Uterus (tissue), 4 donors: ENCODE results near the gene C1orf87. TPM values are rescaled to one million over a fixed set of nuclear protein-coding genes. Genes with fewer than 3 reads are reported as not detected.
A peak's percentile ranks its signal among the peaks of the same experiment; 100 is the strongest.

Source experiments
- DNase-seq, 2 donors: peaks; one replicate each; pipeline ENCODE4 v3.0.0-alpha.2; 2019 to 2020
- H3K27ac ChIP-seq, 2 donors: fragments of 200-600 bp; sonication (generic); 1 replicate in 1 of 2; 2 replicates in 1 of 2; pipeline ENCODE4 v1.5.1; 2016 to 2018
- H3K27me3 ChIP-seq, 2 donors: fragments of 200-600 bp; sonication (generic); one replicate each; pipeline ENCODE4 v1.5.1; 2018 to 2019; ENCODE audit warnings: control low read depth in 1 of 2
- H3K36me3 ChIP-seq, 2 donors: fragments of 200-600 bp; sonication (generic); one replicate each; pipeline ENCODE4 v1.5.1; 2019; ENCODE audit warnings: control low read depth in 1 of 2
- H3K4me1 ChIP-seq, 2 donors: fragments of 200-600 bp; sonication (generic); one replicate each; pipeline ENCODE4 v1.5.1; 2018 to 2019; ENCODE audit warnings: control low read depth in 1 of 2
- H3K4me3 ChIP-seq, 2 donors: fragments of 200-600 bp; sonication (generic); 1 replicate in 1 of 2; 2 replicates in 1 of 2; pipeline ENCODE4 v1.5.1; 2018 to 2019; ENCODE audit warnings: mild to moderate bottlenecking in 1 of 2
- H3K9me3 ChIP-seq, 2 donors: fragments of 200-600 bp; sonication (generic); one replicate each; pipeline ENCODE4 v1.5.1; 2019; ENCODE audit warnings: control low read depth in 1 of 2
- POLR2A ChIP-seq, 2 donors: fragments of 450-650 bp; IDR thresholded peaks; one replicate each; pipeline ENCODE4 v1.6.1; 2016; ENCODE audit warnings: antibody characterized with exemption in 2 of 2, mild to moderate bottlenecking in 1 of 2, moderate library complexity in 1 of 2
- intact Hi-C: fragments of 100-400 bp; cut with DNase I; formaldehyde crosslinking; loops from one replicate; pipeline ENCODE4 v1.15.1; 2023; ENCODE audit warnings: low total_unique reads
- total RNA-seq, 4 donors: library from RNA; depleted of rRNA in 3 of 4; stranded (reverse); fragments of >200 nt in 3 of 4; gene quantifications; one replicate each; pipeline versions ENCODE4 v1.1.0 to v1.2.4, GENCODE V29; 2014 to 2023
- TF ChIP-seq, protein P1 (sequence below), 4 experiments: fragments of 200-600 bp in 2 of 4; fragments of 450-650 bp in 2 of 4; sonication (generic) in 2 of 4; IDR thresholded peaks; one replicate each; pipeline ENCODE4 v1.5.1; 2016 to 2019; ENCODE audit warnings: antibody characterized with exemption in 4 of 4, mild to moderate bottlenecking in 2 of 4, moderate library complexity in 1 of 4
- donor health status: DM: yes; HTN: yes; CAD: no.

Gene C1orf87
- total RNA-seq, 4 donors from 2014 or later, result 0.18 to 1.9 TPM; not detected in 2

DNA sequence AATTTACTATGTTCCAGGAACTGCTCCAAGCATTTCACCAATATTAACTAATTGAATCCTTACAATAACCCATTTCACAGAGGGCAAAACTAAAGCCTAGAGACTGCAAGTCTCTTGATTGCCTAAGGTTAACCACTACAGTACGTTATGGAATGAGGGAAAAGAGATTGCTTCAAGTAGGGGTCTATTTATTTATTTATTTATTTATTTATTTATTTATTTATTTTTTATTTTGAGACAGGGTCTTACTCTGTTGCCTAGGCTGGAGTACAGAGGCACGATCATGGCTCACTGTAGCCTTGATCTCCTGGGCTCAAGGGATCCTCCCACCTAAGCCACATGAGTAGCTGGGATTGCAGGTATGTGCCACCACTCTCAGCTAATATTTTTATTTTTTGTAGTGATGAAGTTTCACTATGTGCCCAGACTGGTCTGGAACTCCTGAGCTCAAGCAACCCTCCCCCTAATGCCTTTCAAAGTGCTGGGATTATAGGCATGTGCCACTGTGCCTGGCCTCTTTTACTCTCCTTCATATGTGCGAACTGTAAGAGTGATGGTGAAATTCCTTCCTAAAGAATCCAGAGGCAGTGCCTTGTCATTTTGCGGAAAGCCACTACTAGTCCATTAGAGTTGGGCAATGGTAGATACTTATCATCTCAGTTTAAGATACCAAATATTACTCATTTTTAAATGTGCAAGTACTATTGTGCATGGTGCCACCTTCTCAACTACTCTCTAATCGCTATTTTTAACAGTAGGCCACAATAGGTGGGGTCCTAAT lies 81.3 kb downstream of the C1orf87 start:
- no peaks in the 10 kb centered on the region for H3K36me3 ChIP-seq
- intact Hi-C loops, result no loop called here
- H3K9me3 ChIP-seq, result no peaks in the 10 kb centered on the region
- no peak for DNase-seq
- H3K4me1 ChIP-seq, result no peaks in the 10 kb centered on the region
- no peaks in the 10 kb centered on the region for H3K27me3 ChIP-seq
- no peak overlapping the region for H3K27ac ChIP-seq
- no peak overlapping the region for H3K4me3 ChIP-seq
- TF ChIP-seq, protein P1, sequence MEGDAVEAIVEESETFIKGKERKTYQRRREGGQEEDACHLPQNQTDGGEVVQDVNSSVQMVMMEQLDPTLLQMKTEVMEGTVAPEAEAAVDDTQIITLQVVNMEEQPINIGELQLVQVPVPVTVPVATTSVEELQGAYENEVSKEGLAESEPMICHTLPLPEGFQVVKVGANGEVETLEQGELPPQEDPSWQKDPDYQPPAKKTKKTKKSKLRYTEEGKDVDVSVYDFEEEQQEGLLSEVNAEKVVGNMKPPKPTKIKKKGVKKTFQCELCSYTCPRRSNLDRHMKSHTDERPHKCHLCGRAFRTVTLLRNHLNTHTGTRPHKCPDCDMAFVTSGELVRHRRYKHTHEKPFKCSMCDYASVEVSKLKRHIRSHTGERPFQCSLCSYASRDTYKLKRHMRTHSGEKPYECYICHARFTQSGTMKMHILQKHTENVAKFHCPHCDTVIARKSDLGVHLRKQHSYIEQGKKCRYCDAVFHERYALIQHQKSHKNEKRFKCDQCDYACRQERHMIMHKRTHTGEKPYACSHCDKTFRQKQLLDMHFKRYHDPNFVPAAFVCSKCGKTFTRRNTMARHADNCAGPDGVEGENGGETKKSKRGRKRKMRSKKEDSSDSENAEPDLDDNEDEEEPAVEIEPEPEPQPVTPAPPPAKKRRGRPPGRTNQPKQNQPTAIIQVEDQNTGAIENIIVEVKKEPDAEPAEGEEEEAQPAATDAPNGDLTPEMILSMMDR (IDR thresholded peaks at IDR 0.05), result no peak
- TF ChIP-seq POLR2A (IDR thresholded peaks at IDR 0.05), result no peak

DNA sequence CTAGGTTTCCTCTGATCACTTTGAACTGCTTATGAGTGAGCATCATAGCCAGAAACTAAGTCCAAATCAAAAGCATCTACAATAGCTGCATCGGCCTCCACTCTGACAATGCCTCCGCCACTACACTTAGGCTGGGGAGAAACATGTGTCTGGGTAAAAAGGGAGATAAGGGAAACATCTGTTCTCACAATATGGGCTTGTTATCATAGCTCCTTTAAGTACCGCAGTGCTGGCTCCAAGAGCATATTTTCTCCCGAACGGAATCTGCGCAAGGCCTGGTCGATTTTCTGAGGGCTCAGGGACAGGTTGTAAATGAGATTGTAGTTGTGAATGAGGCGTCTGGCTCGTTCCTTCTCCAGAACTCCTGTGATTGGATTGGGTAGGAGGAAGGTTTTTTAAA lies 83.1 kb downstream of the C1orf87 start:
- TF ChIP-seq, protein P1 (IDR thresholded peaks at IDR 0.05), result no peak
- no peak for TF ChIP-seq POLR2A (IDR thresholded peaks at IDR 0.05)
- no peak for DNase-seq
- Histone ChIP-seq H3K4me3 (no peak overlapping the region), H3K9me3 (no peaks in the 10 kb centered on the region), H3K27me3 (no peaks in the 10 kb centered on the region), H3K36me3 (no peaks in the 10 kb centered on the region), H3K4me1 (no peaks in the 10 kb centered on the region), H3K27ac (no peak overlapping the region)
- intact Hi-C loops, result no loop called here

DNA sequence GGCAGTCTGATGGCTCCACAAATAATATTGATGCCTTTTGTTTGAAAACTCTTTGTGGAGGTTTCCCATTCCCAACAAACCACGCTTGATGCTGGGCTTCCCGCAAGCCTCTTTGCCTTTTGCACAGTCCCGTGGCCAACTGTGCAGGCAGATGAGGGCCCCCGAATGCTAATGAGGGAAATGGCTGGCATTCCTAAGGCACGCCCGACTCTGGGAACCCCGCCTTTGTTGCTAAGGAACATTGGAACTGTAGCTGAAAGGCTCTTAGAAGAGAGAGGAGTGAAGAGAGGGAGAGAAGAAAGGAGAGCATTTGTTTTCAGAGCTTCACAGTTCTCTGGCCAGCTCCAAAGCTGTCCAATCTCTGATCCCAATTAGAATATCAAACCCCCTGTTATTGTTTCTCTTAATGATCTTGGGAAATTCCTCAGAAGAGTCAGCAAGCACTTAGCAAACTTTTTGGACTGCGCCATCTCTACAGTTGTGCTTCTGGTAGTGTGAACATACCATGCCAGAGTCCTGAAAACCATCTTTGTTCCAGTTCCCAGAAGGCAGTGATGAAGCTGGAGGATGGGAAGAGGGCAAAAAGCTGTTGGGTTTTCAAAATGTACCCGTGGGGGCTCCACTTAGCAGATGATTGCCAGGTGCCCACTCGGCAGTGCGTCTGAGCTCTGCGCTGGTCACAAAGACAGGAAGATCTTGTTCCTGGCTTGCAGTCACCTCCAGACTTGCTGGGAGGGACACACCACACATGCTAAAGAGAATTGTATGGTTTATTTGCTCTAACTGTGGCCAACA lies 86.9 kb downstream of the C1orf87 start:
- Histone ChIP-seq H3K9me3 (no peaks in the 10 kb centered on the region), H3K36me3 (no peaks in the 10 kb centered on the region), H3K27me3 (no peaks in the 10 kb centered on the region), H3K4me3 (no peak overlapping the region), H3K4me1 (no peaks in the 10 kb centered on the region), H3K27ac (no peak overlapping the region)
- intact Hi-C loops, result no loop called here
- TF ChIP-seq, protein P1 (IDR thresholded peaks at IDR 0.05), result no peak
- TF ChIP-seq POLR2A (IDR thresholded peaks at IDR 0.05), result no peak
- no peak for DNase-seq

DNA sequence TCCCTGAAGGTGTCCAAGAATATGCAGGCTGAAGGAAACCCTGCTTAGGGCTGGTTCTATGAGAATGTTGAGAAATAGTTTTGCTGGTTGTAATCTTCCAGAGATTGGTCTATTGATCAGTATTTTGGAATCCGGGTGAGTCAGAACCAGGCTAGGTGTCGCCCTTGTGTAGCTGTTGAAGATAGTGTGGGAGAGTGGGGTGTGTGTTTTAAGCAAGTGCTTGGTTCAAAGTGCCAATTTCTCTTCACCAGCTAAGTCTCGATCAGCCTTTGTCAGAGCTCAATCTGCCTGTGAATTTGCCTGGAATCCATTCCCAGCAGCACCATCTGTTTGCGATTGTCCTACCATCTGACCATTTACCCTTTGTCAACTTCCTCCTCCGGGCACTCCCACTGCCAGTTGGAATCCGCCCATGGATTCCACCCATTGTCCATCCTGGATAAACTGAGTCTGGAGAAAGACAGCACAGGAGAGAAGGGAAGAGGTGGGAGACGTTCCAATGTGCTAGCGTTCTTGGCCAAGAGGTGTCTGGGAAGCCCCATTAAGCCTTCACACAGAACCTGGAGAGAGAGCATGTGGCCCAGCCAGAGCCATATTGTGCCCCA lies 87.6 kb downstream of the C1orf87 start:
- H3K9me3 ChIP-seq, result no peaks in the 10 kb centered on the region
- H3K27ac ChIP-seq, result no peak overlapping the region
- no peaks in the 10 kb centered on the region for H3K27me3 ChIP-seq
- intact Hi-C loops, result no loop called here
- no peak for TF ChIP-seq POLR2A (IDR thresholded peaks at IDR 0.05)
- H3K4me3 ChIP-seq, result no peak overlapping the region
- no peaks in the 10 kb centered on the region for H3K36me3 ChIP-seq
- DNase-seq, result no peak
- no peaks in the 10 kb centered on the region for H3K4me1 ChIP-seq

DNA sequence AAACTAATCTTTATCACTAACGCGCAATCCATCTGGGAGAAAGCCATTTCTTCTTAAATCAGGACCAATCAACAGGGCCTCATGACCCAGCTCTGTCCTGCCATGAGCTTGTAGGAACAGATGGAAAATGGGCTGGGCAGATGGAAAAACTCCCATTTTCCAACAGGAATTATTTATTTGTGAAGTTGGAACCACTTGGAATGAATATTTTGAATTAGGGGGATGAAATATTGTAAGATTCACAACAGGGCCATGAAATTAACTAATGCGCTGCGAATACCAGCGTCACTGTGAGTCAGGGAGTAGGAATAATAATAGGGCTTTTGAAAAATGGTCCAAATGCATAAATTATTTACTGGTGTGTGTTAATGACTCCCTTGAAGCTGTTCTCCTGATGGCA lies 93.9 kb downstream of the C1orf87 start:
- TF ChIP-seq, protein P1 (IDR thresholded peaks at IDR 0.05), result no peak
- TF ChIP-seq POLR2A (IDR thresholded peaks at IDR 0.05), result no peak
- no peaks in the 10 kb centered on the region for H3K27me3 ChIP-seq
- no peaks in the 10 kb centered on the region for H3K36me3 ChIP-seq
- no peak overlapping the region for H3K4me3 ChIP-seq
- no peak overlapping the region for H3K27ac ChIP-seq
- peak; percentile 18 to 28 for DNase-seq
- H3K9me3 ChIP-seq, result no peaks in the 10 kb centered on the region
- intact Hi-C loops, result no loop called here
- peaks cover 0 to 5% of the 10 kb centered on the region in 2 donors for H3K4me1 ChIP-seq
